SU-DHL-6 (cell line): ENCODE measurements around the gene CMSS1.

ENCODE experiments used
- H2AFZ ChIP-seq: fragments of 200-600 bp; sonication (generic); 2 replicates; pipeline ENCODE4 v1.6.1; 2014; ENCODE audit warnings: low read depth, mild to moderate bottlenecking, moderate library complexity, mixed read lengths, antibody characterized with exemption, low read length; ENCODE audit not compliant: severe bottlenecking
- H3F3A ChIP-seq: fragments of 200-600 bp; shearing (Covaris generic); 2 replicates; pipeline ENCODE4 v1.6.0; 2016; ENCODE audit warnings: antibody characterized with exemption, mild to moderate bottlenecking; ENCODE audit not compliant: insufficient read depth
- H3K27ac ChIP-seq: fragments of 200-600 bp; sonication (generic); 2 replicates; pipeline ENCODE4 v1.5.1; 2016; ENCODE audit warnings: low read depth, mild to moderate bottlenecking, low read length, moderate library complexity, mixed read lengths
- H3K27me3 ChIP-seq: fragments of 200-600 bp; sonication (generic), shearing (Covaris generic); 2 replicates; pipeline ENCODE4 v1.6.0; 2014; ENCODE audit warnings: mild to moderate bottlenecking, low read length
- H3K36me3 ChIP-seq: fragments of 200-600 bp; sonication (generic); 2 replicates; pipeline ENCODE4 v1.6.1; 2014; ENCODE audit warnings: mild to moderate bottlenecking, low read length, mixed read lengths
- H3K4me2 ChIP-seq: fragments of 300-600, 200-600 bp; shearing (Covaris generic), sonication (generic); 2 replicates; pipeline ENCODE4 v1.6.0; 2014; ENCODE audit warnings: low read length, low read depth, mild to moderate bottlenecking; ENCODE audit not compliant: poor library complexity, severe bottlenecking
- H3K4me3 ChIP-seq: fragments of 200-600 bp; sonication (generic); 2 replicates; pipeline ENCODE4 v1.5.1; 2014; ENCODE audit warnings: antibody characterized with exemption, low read length, mild to moderate bottlenecking, mixed read lengths; ENCODE audit not compliant: insufficient read depth, poor library complexity, severe bottlenecking
- H3K79me2 ChIP-seq: fragments of 200-600 bp; sonication (generic); 2 replicates; pipeline ENCODE4 v1.6.1; 2014; ENCODE audit warnings: mild to moderate bottlenecking, low read length, moderate library complexity; ENCODE audit not compliant: insufficient read depth
- H3K9ac ChIP-seq: fragments of 200-600 bp; sonication (generic); 2 replicates; pipeline ENCODE4 v1.7.0; 2014; ENCODE audit warnings: mild to moderate bottlenecking, low read length
- H3K9me2 ChIP-seq: fragments of 200-600 bp; sonication (generic); replicated peaks from 2 replicates; pipeline ENCODE4 v1.6.1; 2014; ENCODE audit warnings: low read length; ENCODE audit not compliant: insufficient read depth
- H3K9me3 ChIP-seq: fragments of 200-600 bp; sonication (generic); 2 replicates; pipeline ENCODE4 v1.6.1; 2014; ENCODE audit warnings: low read length, mixed read lengths; ENCODE audit not compliant: insufficient read depth
- H4K20me1 ChIP-seq: fragments of 200-600 bp; sonication (generic); 2 replicates; pipeline ENCODE4 v1.6.1; 2014; ENCODE audit warnings: low read depth, mild to moderate bottlenecking, antibody characterized with exemption, low read length, moderate library complexity, mixed read lengths
- CTCF ChIP-seq: fragments of 200-600 bp; sonication (generic); IDR thresholded peaks from one replicate; pipeline ENCODE4 v1.5.1; 2017; ENCODE audit warnings: antibody characterized with exemption, mild to moderate bottlenecking, low read length, moderate library complexity; ENCODE audit not compliant: insufficient read depth, poor library complexity, severe bottlenecking
- EZH2phosphoT487 ChIP-seq: fragments of 200-600 bp; sonication (generic), shearing (Covaris generic); conservative IDR thresholded peaks from 2 replicates; pipeline ENCODE4 v1.6.1; 2018; ENCODE audit warnings: mild to moderate bottlenecking, antibody characterized with exemption, low read length, moderate library complexity, mixed read lengths

Gene CMSS1

GRCh38 chr3:99929745-99930139, 112.1 kb downstream of the CMSS1 start:
- Histone ChIP-seq H3K27ac (no peak overlapping the region), H4K20me1 (no peaks in the 10 kb centered on the region), H3K4me2 (no peak overlapping the region), H3K27me3 (no peaks in the 10 kb centered on the region), H3K9me3 (no peaks in the 10 kb centered on the region), H3K4me3 (no peak overlapping the region), H3K36me3 (no peaks in the 10 kb centered on the region), H3K79me2 (peaks cover 5% of the 10 kb centered on the region), H2AFZ (no peak overlapping the region), H3F3A (no peaks in the 10 kb centered on the region), H3K9me2 (no peaks in the 10 kb centered on the region), H3K9ac (no peak overlapping the region)
- TF ChIP-seq CTCF (no peak), EZH2phosphoT487 (no peak)

- Histone ChIP-seq H3K27ac (no peak overlapping the region), H2AFZ (no peak overlapping the region), H3K9me2 (no peaks in the 10 kb centered on the region)
Observed at GRCh38 chr3:99931059-99931458, 113.4 kb downstream of the CMSS1 start.

GRCh38 chr3:99933971-99934750, 116.5 kb downstream of the CMSS1 start:
- Histone ChIP-seq H3K79me2 (no peaks in the 10 kb centered on the region), H4K20me1 (no peaks in the 10 kb centered on the region), H2AFZ (no peak overlapping the region), H3K36me3 (no peaks in the 10 kb centered on the region), H3K9ac (no peak overlapping the region), H3K4me2 (no peak overlapping the region), H3K27me3 (no peaks in the 10 kb centered on the region), H3F3A (no peaks in the 10 kb centered on the region), H3K9me2 (no peaks in the 10 kb centered on the region), H3K4me3 (no peak overlapping the region), H3K27ac (no peak overlapping the region), H3K9me3 (no peaks in the 10 kb centered on the region)
- no peak for TF ChIP-seq CTCF
- TF ChIP-seq EZH2phosphoT487, result no peak

More at GRCh38 chr3:99931059-99931458, 113.4 kb downstream of the CMSS1 start:
- Histone ChIP-seq H3K27me3 (no peaks in the 10 kb centered on the region), H3K36me3 (no peaks in the 10 kb centered on the region), H3K9ac (no peak overlapping the region), H3K79me2 (peaks cover 5% of the 10 kb centered on the region), H3K4me3 (no peak overlapping the region), H4K20me1 (no peaks in the 10 kb centered on the region), H3F3A (no peaks in the 10 kb centered on the region), H3K4me2 (no peak overlapping the region), H3K9me3 (no peaks in the 10 kb centered on the region)
- TF ChIP-seq CTCF (no peak), EZH2phosphoT487 (no peak)
